Measurements from ENCODE around the gene SLC25A38.

DNA sequence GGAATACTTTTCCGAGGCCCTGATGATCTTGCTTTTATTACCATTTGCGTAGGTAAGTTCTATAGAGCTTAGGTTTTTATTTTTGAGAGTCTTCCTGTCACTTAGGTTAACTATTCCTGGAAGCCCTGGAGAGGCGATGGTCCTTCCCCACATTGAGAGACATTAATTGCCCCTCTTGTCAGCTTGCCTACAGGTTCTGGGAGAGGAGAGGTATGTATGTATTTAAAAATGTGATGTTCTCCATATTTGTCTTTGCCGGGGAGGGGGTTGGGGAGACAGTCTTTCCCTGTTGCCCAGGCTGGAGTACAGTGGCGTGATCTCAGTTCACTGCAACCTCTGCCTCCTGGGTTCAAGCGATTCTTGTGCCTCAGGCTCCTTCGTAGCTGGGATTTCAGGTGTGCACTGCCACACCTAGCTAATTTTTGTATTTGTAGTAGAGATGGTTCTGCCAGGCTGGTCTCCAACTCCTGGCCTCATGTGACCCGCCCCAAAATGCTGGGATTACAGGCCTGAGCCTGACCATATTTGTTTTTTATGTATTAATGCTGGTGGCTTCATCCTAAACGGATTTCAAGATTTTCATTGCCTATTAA, 29.6 kb downstream of the SLC25A38 start:
- TF ChIP-seq, protein P1, sequence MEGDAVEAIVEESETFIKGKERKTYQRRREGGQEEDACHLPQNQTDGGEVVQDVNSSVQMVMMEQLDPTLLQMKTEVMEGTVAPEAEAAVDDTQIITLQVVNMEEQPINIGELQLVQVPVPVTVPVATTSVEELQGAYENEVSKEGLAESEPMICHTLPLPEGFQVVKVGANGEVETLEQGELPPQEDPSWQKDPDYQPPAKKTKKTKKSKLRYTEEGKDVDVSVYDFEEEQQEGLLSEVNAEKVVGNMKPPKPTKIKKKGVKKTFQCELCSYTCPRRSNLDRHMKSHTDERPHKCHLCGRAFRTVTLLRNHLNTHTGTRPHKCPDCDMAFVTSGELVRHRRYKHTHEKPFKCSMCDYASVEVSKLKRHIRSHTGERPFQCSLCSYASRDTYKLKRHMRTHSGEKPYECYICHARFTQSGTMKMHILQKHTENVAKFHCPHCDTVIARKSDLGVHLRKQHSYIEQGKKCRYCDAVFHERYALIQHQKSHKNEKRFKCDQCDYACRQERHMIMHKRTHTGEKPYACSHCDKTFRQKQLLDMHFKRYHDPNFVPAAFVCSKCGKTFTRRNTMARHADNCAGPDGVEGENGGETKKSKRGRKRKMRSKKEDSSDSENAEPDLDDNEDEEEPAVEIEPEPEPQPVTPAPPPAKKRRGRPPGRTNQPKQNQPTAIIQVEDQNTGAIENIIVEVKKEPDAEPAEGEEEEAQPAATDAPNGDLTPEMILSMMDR (IDR thresholded peaks at IDR 0.05) = no peak
- TF ChIP-seq POLR2A (IDR thresholded peaks at IDR 0.05) = no peak
